Common myeloid progenitor, CD34-positive (primary cell): ENCODE measurements around the gene STX8. TPM values are rescaled to one million over a fixed set of nuclear protein-coding genes. Genes with fewer than 3 reads are reported as not detected.
A peak's percentile ranks its signal among the peaks of the same experiment; 100 is the strongest.
"Not testable (repeated sequence)": the region's sequence is repeated elsewhere in the genome, so short reads cannot be mapped to it uniquely, and the experiment has no call there.

ENCODE experiments used
- CTCF ChIA-PET: fragments of 350-600 bp; sonication (Branson Sonifier 250); formaldehyde crosslinking; loops from one replicate; lab custom pipeline; 2021; ENCODE audit warnings: antibody characterized with exemption; lab: Charles Lee
- POLR2A ChIA-PET: fragments of 350-600 bp; sonication (Branson Sonifier 250); formaldehyde crosslinking; loops from one replicate; lab custom pipeline; 2021; ENCODE audit warnings: antibody characterized with exemption; lab: Charles Lee
- DNase-seq, 3 donors: peaks; one replicate each; pipeline versions ENCODE4 v3.0.0 to v3.0.0-alpha.2; 2013
- H3K27ac ChIP-seq, 2 experiments: 1 replicate in 1 of 2; 2 replicates in 1 of 2; pipeline ENCODE4 v1.7.0; 2013; ENCODE audit warnings: inconsistent platforms in 2 of 2, low read length in 2 of 2, mild to moderate bottlenecking in 2 of 2, low read depth in 1 of 2, moderate library complexity in 1 of 2; ENCODE audit not compliant: severe bottlenecking in 2 of 2, insufficient read depth in 1 of 2, poor library complexity in 1 of 2
- H3K27me3 ChIP-seq, 5 experiments: replicated peaks in 2 of 5; 1 replicate in 3 of 5; 2 replicates in 2 of 5; pipeline versions ENCODE4 v1.6.1 to v1.7.0; 2013; ENCODE audit warnings: low read length in 4 of 5, mild to moderate bottlenecking in 2 of 5, moderate library complexity in 2 of 5, inconsistent platforms in 1 of 5; ENCODE audit not compliant: insufficient read depth in 5 of 5, control insufficient read depth in 4 of 5
- H3K36me3 ChIP-seq, 4 experiments: 1 replicate in 2 of 4; 2 replicates in 2 of 4; pipeline versions ENCODE4 v1.6.1 to v1.7.0; 2013; ENCODE audit warnings: low read length in 3 of 4, control low read depth in 1 of 4, mild to moderate bottlenecking in 1 of 4; ENCODE audit not compliant: control insufficient read depth in 4 of 4, insufficient read depth in 4 of 4
- H3K4me1 ChIP-seq, 4 experiments: 1 replicate in 3 of 4; 2 replicates in 1 of 4; pipeline versions ENCODE4 v1.6.1 to v1.7.1; 2013; ENCODE audit warnings: low read length in 3 of 4, mild to moderate bottlenecking in 3 of 4, control low read depth in 1 of 4, inconsistent platforms in 1 of 4, moderate library complexity in 1 of 4; ENCODE audit not compliant: control insufficient read depth in 4 of 4, insufficient read depth in 4 of 4; ENCODE audit errors: control extremely low read depth in 1 of 4
- H3K4me3 ChIP-seq, 7 experiments: 1 replicate in 4 of 7; 2 replicates in 3 of 7; pipeline versions ENCODE4 v1.5.1 to v1.7.0; 2013; ENCODE audit warnings: mild to moderate bottlenecking in 7 of 7, low read length in 6 of 7, moderate library complexity in 6 of 7, inconsistent platforms in 2 of 7, low read depth in 2 of 7, control low read depth in 1 of 7; ENCODE audit not compliant: insufficient read depth in 4 of 7, control insufficient read depth in 1 of 7; ENCODE audit errors: extremely low read depth in 1 of 7
- H3K9me3 ChIP-seq, 5 experiments: 1 replicate in 4 of 5; 2 replicates in 1 of 5; pipeline versions ENCODE4 v1.6.1 to v1.7.1; 2013; ENCODE audit warnings: low read length in 4 of 5, mild to moderate bottlenecking in 2 of 5, inconsistent platforms in 1 of 5, low read depth in 1 of 5, moderate library complexity in 1 of 5; ENCODE audit not compliant: control insufficient read depth in 4 of 5, insufficient read depth in 2 of 5; ENCODE audit errors: control extremely low read depth in 1 of 5
- WGBS: methylation state at CpG from one replicate; pipeline ENCODE4 v1.1.5; 2013; ENCODE audit not compliant: insufficient coverage; 5-methylcytosine and 5-hydroxymethylcytosine counted together
- polyA plus RNA-seq: library from polyadenylated mRNA; unstranded; fragments of 120-200 nt; gene quantifications from one replicate; pipeline ENCODE4 v1.2.1, GENCODE V29; 2013

STX8 gene
- polyA plus RNA-seq = 44.5 TPM

- Histone ChIP-seq H3K27me3 (no peaks in the 10 kb centered on the region), H3K9me3 (no peaks in the 10 kb centered on the region), H3K27ac (peak within 1 kb of the TSS in 1 of 2 experiments; percentile 58), H3K36me3 (peaks cover 0 to 2% (median 0%) of the 10 kb centered on the region in 4 experiments), H3K4me1 (peaks cover 10 to 23% (median 16%) of the 10 kb centered on the region in 4 experiments), H3K4me3 (peak within 1 kb of the TSS; percentile 78 to 97 (median 93))
- POLR2A ChIA-PET = no interaction called here
- DNase-seq = peak; percentile 76 to 85 (median 78)
- 0% methylated on average over 22 of the region's 42 CpGs for WGBS
- CTCF ChIA-PET = interaction anchor here (0.8 to 4.9 kb wide), 10 partner anchors 11 to 151 kb away, joined by 3 to 29 read pairs (median 6); partner anchors contain the start of gene USP43
Observed at GRCh38 chr17:9575381-9576101, at the start of gene STX8. TSS of gene STX8 (minus strand) at chr17:9575820. CDS start at chr17:9575808, 12 bp downstream.

GRCh38 chr17:9622961-9623360, 47.3 kb upstream of the STX8 start:
- H3K4me1 ChIP-seq = no peaks in the 10 kb centered on the region
- no peaks in the 10 kb centered on the region for H3K36me3 ChIP-seq
- no peak for DNase-seq
- no peaks in the 10 kb centered on the region for H3K27me3 ChIP-seq
- H3K4me3 ChIP-seq = no peak overlapping the region
- ChIA-PET CTCF (interaction anchor here (0.6 kb wide), 1 partner anchor 69 kb away, joined by 3 read pairs; no protein-coding TSS in a partner anchor), POLR2A (no interaction called here)
- no peak overlapping the region for H3K27ac ChIP-seq
- peaks cover 3 to 13% (median 5%) of the 10 kb centered on the region in 5 experiments for H3K9me3 ChIP-seq

GRCh38 chr17:9615486-9615885, 39.9 kb upstream of the STX8 start:
- H3K27ac ChIP-seq = no peak overlapping the region
- CTCF ChIA-PET = interaction anchor here (0.6 kb wide), 1 partner anchor 791 kb away, joined by 3 read pairs; no protein-coding TSS in a partner anchor
- no CpG with 5 or more reads among the region's 2 CpGs for WGBS

GRCh38 chr17:9612006-9612405, 36.4 kb upstream of the STX8 start:
- Histone ChIP-seq H3K36me3 (no peaks in the 10 kb centered on the region), H3K27me3 (no peaks in the 10 kb centered on the region), H3K27ac (no peak overlapping the region), H3K4me3 (no peak overlapping the region), H3K4me1 (peaks cover 0 to 9% (median 3%) of the 10 kb centered on the region in 4 experiments), H3K9me3 (no peaks in the 10 kb centered on the region)
- 90% methylated on average over 9 of the region's 9 CpGs for WGBS
- CTCF ChIA-PET = no interaction called here
- POLR2A ChIA-PET = no interaction called here
- no peak for DNase-seq

More at GRCh38 chr17:9615486-9615885, 39.9 kb upstream of the STX8 start:
- Histone ChIP-seq H3K27me3 (no peaks in the 10 kb centered on the region), H3K4me3 (no peak overlapping the region), H3K9me3 (no peaks in the 10 kb centered on the region), H3K4me1 (no peaks in the 10 kb centered on the region), H3K36me3 (no peaks in the 10 kb centered on the region)
- no peak for DNase-seq
- POLR2A ChIA-PET = no interaction called here

- Histone ChIP-seq H3K27me3 (no peaks in the 10 kb centered on the region), H3K36me3 (no peaks in the 10 kb centered on the region), H3K27ac (no peak overlapping the region), H3K4me3 (no peak overlapping the region), H3K4me1 (peaks cover 0 to 9% (median 3%) of the 10 kb centered on the region in 4 experiments), H3K9me3 (no peaks in the 10 kb centered on the region)
- no CpG with 5 or more reads among the region's 2 CpGs for WGBS
- no peak for DNase-seq
- ChIA-PET CTCF (no interaction called here), POLR2A (no interaction called here)
Observed at GRCh38 chr17:9611557-9611956, 35.9 kb upstream of the STX8 start.

GRCh38 chr17:9607058-9607457, 31.4 kb upstream of the STX8 start:
- H3K27ac ChIP-seq, H3K27me3 ChIP-seq, H3K4me3 ChIP-seq, DNase-seq, H3K36me3 ChIP-seq, CTCF ChIA-PET, H3K4me1 ChIP-seq, H3K9me3 ChIP-seq, POLR2A ChIA-PET: not testable (repeated sequence)
- 71% methylated on average over 4 of the region's 5 CpGs for WGBS

GRCh38 chr17:9606453-9606852, 30.8 kb upstream of the STX8 start:
- ChIA-PET POLR2A (no interaction called here), CTCF (no interaction called here)

More at GRCh38 chr17:9606453-9606852, 30.8 kb upstream of the STX8 start:
- H3K27me3 ChIP-seq = no peaks in the 10 kb centered on the region
- H3K27ac ChIP-seq = no peak overlapping the region
- no peak overlapping the region for H3K4me3 ChIP-seq
- H3K36me3 ChIP-seq = no peaks in the 10 kb centered on the region
- no peaks in the 10 kb centered on the region for H3K9me3 ChIP-seq
- 100% methylated on average over 2 of the region's 6 CpGs for WGBS
- H3K4me1 ChIP-seq = peaks cover 0 to 9% (median 3%) of the 10 kb centered on the region in 4 experiments
- DNase-seq = no peak
